Ovary (tissue), 3 donors: ENCODE data around the gene CLECL1.

Source experiments
- CTCF ChIP-seq, 3 donors: fragments of 450-650 bp in 2 of 3; fragments of 200-600 bp in 1 of 3; IDR thresholded peaks; one replicate each; pipeline versions ENCODE4 v1.5.1 to v1.8.0; 2016 to 2022; ENCODE audit warnings: antibody characterized with exemption in 3 of 3, mild to moderate bottlenecking in 1 of 3
- EP300 ChIP-seq: sonication (generic); formaldehyde crosslinking; IDR thresholded peaks from one replicate; pipeline ENCODE4 v1.6.1; 2017; ENCODE audit warnings: antibody characterized with exemption
- donor health status: DM: no; HTN: no; CAD: no.

GRCh38 chr12:9708853-9709252 is 24.0 kb downstream of the CLECL1 start:
- no peak for TF ChIP-seq CTCF (IDR thresholded peaks at IDR 0.05)
- no peak for TF ChIP-seq EP300
